ENCODE results near the gene SSR3. TPM values are rescaled to one million over a fixed set of nuclear protein-coding genes. Genes with fewer than 3 reads are reported as not detected.
"Not testable (repeated sequence)": the region's sequence is repeated elsewhere in the genome, so short reads cannot be mapped to it uniquely, and the experiment has no call there.

SSR3 gene
- 287 and 330 TPM in 2 replicates for total RNA-seq (2014; rRNA removed; shearing (Covaris generic))

DNA sequence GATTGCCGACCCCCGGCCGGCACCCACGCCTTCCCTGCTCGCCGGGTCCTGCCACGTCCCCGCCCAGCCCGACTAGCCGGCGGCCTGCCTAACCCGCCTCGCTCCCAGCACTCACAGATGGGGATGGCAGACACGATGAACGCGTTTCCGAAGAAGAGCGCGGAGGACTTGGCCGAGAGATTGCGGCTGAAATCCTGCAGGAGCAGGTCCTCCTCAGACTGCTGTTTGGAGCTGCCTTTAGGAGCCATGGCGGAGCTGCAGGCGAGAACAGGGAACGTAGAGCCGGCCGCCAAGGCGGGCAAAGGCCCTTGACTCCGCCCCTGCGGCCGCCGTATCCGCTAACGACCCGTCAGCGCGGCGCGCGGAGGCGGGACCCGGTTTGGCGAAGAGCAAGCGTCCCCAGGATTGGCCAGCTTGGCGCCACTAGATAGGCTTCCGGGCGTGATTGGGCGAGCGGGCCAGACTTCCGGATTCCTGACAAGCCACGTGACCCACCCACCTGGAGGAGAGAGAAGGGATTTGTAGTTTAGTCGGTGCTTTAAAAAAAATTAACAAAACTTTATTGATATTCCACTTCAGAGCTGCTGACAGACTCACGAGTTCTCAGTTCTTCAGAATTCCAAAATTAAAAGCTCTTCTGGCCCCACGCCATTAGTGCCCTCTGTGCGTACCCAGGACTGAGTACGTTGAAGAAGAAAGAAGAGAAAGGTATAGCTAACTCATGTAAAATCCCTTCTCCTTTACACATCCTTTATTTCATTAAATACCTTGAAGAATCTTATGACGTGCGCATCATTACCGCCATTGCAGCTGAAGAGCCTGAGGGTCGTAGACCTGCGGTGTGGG lies at the start of gene SSR3:
Gene SSR3 (minus strand): TSS at position 276 of the 846 bp plus-strand sequence. CDS start 28 bp downstream, at position 248.
- DNase-seq (ENCODE audit: low read depth): peak; percentile 99

DNA sequence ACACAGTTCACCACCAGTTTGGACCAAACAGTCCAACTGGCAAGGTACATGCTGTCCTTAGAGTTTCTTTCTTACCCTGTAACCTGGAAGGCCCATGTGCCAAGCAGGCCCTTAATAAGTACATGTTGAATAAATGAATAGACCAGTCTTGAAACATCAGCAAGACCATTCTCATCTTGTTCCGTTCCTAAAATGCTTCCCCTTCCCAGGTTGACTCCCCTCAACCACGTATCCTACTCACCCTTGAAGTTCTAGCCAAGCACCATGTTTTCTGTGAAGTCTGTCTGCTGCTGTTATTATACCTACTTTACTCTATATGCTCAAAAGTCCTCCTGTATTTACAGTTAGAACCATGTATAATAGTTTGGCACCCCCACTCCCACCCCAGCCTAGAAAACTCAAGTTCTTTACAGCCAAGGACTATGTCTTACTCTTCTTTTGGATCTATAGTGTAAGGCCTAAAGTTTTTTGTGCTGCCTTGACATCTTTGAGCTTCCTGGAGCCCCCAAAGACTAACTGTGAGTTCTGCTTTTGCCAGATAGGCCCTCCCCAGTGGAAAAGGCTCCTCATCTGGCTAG lies 49.2 kb upstream of the SSR3 start:
- no peak for DNase-seq (ENCODE audit: low read depth)

DNA sequence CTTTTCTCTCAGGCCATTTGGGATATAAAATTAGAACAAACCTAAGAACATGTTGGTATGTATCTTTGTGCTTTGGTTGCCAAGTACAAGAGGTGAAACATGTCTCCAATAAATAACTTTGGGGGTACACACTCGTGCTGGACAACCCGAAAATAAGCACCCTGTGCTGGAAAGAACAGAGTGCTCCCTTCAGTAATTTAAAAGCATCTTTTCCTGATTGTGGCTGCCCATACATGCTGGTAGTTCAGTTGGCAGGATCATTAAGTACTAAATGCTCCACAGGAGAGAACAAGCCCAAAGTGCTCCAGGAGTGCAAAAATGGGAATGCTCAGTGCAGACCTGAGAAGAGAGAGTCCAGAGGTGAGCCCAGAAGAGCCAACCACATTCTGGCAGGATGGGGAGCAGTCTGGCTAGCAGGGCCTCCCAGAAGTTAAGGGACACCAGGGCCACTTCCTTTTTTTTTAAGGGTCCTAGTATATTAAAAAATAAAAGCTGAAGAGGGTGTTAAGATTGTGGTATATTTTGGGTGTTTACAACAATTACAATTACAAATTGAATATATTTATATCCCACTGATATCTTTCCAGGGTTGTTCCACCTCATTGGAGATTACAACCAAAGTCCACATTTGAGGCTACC lies 48.6 kb upstream of the SSR3 start:
- DNase-seq (ENCODE audit: low read depth): no peak

DNA sequence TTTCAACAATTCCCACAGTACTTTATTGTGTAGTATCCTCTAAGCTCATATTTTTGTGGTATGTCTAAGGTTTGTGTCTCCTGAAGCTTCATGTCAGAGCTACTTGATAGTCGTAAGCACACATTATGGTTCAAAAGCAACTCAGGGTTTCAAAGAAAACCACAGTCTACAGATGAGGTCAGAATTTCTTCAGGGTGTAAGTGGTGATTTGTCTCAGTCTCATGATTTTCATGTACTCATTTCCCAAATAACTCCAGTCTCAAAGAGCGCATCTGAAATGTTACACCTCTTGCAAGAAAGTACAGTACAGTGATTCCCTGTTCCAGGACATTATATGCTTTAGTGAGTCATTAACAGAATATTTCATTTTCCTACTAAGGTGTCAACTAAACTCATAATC lies 47.5 kb upstream of the SSR3 start:
- DNase-seq (ENCODE audit: low read depth): no peak

DNA sequence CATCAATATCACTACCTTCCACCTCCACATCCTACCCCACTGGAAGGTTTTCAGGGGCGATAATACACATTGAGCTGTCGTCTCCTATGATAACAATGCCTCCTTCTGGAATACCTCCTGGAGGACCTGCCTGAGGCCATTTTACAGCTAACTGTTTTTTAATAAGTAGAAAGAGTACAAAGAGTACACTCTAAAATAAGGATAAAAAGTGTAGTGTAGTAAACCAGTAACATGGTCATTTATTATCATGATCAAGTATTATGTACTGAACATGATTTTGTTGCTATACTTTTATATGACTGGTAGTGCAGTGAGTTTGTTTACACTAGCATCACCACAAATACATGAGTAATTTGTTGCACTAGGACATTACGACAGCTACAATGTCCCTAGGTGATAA lies 46.6 kb upstream of the SSR3 start:
- DNase-seq (ENCODE audit: low read depth): no peak

DNA sequence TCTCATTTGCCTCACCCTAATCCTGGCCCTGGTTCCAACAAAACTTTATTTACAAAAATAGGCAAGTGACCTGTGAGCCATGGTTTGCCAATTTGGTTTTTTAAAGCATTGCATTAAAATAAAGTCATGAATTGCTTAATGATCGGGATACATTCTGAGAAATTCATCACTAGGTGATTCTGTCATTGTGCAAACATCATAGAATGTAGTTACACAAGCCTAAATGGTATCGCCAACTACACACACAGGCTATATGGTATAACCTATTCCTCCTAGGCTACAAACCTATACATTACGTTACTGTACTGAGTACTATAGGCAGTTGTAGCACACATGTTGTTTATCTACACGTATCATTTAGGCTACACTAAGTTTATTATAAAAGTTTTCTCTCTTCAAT lies 45.9 kb upstream of the SSR3 start:
- DNase-seq (ENCODE audit: low read depth): no peak

DNA sequence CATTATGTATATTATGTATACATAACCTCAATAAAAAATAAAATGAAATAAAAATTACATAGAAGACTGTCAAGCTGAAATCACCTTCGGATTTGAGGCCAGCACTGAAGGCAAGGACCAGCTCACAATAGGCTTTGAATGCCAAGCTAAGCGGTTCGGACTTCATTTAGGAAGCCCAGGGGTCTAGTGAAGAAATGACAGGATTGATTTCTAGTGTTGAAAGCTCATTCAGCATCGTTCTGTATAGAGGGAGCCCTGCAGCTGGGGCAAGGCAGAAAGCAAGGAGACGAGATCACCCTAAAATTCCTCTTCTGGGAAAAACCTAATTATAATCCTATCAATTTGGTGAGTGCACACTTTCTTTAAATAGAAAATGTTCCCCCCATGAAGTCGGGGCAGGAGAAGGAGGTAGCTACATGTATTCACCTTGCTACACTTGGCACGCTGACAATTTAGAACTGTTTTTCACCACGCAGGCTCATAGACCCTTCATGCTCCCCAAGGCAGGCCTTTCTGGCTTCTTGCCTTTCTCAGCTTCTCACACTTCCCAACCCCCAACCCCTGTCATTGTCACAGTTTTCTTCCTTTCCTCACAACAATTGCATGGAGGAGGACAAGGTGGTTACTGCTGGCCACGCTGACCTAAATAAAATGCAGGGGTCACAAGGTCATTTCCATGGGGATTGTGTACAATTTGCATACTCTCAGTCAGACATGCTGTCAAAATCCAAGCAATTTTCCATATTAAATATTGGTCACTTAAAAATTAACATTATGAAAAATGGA lies 44.4 kb upstream of the SSR3 start:
- DNase-seq (ENCODE audit: low read depth): no peak

DNA sequence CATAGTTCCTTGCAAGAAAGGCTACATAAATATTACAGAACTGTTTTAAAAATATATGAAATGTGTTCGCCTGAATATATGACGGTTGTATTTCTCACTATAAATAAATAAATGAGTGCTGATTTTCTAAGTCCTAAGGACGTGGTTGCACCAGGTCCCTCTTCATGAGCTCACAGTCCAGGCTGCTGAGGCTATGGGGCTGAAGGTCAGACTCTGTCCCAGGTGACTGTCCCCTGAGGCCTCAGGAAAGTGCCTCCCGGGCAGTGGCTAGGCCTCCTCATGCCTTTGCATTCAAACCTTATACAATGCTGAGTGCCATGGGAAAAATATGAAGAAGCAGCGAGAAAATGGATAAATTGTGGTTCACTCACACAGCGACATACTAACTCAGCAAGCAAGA lies 43.5 kb upstream of the SSR3 start:
- DNase-seq (ENCODE audit: low read depth): no peak

DNA sequence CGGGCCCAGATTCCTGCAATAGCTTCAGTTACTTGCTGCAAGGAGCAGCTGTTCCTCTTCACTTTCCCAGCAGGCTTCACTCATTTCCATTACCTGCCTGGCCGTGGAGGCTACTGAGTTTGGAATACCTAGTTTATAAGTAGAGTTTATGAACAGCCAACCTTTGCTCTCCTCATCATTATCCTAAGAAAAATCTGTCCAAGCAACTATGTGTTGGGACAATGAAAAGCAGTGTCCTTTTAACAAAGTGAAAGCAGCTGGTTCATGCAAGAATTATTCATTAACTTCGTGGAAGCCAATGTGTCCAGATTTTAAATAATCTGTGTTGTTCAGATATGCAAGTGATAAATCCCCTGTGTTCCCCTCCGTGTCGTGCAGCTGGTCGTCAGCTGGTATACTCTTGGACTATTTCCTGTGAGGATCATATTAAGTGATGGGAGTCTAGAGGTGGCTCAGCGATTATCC lies 39.3 kb upstream of the SSR3 start:
- DNase-seq (ENCODE audit: low read depth): no peak

DNA sequence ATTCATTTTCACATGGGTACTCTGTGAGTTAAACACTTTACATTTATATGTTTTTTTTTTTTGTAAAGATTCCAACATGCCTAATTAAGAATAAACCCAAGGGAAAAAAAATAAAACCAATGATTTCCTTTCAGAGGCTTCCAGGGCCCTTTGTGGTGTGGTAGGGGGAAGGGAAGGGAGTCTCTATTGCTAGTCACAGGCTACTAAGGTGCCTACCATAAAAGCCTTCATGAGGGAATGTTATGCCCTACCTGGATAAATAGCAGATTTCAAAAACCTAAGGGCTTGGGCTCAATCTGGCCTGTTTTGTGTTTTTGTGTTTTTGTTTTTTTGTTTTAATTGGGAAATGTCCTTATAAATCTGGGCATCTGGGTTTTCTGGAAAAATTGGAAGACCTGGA lies 38.9 kb upstream of the SSR3 start:
- DNase-seq (ENCODE audit: low read depth): no peak

DNA sequence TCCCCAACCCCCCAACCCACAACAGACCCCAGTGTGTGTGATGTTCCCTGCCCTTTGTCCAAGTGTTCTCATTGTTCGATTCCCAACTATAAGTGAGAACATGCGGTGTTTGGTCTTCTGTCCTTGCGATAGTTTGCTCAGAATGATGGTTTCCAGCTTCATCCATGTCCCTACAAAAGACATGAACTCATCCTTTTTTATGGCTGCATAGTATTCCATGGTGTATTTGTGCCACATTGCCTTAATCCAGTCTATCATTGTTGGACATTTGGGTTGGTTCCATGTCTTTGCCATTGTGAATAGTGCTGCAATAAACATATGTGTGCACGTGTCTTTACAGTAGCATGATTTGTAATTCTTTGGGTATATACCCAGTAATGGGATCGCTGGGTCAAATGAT lies 34.9 kb upstream of the SSR3 start:
- not testable (repeated sequence) for DNase-seq (ENCODE audit: low read depth)

DNA sequence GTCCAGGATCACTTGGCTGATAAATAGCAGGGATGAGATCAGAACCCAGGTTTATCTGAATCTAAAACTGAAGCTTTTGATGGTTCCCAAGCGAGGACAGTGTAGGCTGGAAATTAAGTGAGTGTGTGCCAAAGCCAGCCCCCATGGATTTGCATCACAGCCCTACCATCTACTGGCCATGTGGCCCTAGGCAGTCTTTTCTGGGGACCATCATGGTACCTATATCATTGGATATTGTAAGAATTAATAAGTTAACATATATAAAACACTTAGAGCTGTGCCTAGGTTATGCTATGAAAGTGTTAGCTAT lies 32.8 kb upstream of the SSR3 start:
- DNase-seq (ENCODE audit: low read depth): no peak

DNA sequence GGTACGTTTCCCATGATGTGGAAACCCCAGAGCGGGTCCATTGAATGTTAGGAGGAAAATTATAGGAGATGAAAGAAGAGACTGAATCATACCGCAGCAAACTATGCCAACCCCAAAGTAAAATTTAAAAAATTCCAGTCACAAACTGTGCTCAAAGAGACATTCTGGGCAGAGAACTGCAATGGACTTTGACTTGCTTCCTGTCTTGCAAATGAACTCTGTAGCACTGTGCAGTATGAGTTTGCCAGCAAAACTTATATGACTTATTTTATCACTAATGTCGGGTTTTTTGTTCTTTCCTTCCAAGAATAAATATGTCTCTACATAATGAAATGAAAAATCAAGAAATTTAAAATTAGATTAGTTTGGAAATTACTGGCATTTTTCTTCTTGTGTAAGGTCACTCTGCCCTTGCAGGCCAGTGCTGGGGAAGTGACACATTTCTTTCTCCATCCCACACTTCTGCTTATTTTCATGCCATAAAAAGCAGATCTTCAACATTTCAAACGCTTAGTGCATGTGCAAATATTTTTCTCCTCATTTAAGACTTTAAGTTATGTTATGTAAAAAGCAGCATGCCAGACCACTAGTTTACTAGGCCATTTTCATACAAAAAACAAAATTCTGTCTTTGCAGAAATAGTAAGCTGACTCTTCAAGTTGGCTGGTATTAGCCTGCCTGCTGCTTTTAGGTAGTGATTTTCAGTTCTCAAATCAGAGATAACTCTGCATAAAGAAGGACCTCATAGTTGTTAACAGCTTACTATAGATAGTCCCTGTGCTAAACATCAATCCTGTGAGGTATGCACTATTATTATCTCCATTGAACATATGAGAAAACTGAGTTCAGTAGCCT lies 32.2 kb upstream of the SSR3 start:
- DNase-seq (ENCODE audit: low read depth): no peak

DNA sequence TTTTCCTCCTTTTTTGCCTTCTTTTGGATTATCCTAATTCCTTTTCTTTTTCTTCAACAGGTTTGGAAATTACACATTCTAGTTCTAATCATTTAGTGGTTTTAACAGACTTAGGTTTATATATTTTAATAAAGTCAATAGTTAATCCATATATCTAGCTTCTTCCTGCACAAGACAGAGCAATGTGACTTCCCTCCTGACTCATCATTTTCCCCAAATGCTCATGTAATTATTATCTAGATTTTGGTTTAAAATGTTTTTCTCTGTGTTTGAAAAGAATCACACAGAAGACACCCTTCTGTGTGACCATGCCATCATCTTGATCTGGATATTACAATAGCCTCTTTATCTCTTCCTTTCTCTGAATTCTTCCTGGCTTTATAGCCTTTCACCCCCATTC lies 28.6 kb upstream of the SSR3 start:
- no peak for DNase-seq (ENCODE audit: low read depth)

DNA sequence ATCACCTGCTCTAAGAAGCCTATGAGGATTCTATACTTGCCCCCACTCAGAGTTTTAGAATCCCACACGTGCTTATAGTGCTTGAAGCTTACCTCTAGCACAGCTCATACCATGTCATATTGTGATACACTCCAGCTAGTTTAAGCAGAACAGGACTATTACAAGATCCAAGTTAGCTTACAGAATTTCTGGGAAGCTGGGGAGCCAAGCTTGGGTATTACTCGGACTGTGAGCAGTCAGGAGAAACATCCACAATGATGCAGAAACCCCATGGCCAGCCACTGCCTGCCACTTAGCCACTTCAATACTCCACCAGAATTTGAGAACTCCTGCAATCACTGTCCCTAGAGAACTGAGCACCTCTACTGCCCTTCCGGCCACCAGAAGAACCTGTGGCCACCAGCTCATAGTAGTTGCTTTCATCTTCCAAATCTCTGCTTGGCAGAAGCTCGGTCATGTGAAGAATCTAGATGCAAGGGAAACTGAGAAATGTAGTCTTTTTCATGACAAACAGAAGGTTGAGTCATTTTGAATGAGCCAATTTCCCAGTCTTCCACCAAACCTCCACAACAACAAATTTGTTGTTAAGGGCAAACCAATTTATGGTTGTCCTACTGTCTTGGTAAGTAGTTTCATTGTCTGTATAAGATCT lies 27.7 kb upstream of the SSR3 start:
- DNase-seq (ENCODE audit: low read depth): no peak

DNA sequence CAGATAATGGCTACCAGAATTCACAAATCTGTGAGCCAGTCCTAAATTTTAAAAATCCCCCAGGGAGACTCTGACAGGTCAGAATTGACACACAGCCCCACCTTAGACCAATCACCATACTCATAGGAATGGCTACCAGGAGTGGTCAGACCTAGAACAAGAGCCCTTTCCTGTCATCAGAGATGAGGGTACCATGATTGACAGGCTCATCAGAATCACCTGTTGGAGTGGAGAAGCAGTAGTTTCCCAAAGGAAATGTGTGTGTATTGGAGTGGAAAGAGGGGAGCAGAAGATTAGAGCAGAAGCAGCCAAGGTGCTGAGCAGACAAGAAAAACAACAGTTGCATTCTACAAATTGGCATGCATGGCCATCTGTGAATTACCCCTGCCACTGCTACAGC lies 27.0 kb upstream of the SSR3 start:
- DNase-seq (ENCODE audit: low read depth): no peak

DNA sequence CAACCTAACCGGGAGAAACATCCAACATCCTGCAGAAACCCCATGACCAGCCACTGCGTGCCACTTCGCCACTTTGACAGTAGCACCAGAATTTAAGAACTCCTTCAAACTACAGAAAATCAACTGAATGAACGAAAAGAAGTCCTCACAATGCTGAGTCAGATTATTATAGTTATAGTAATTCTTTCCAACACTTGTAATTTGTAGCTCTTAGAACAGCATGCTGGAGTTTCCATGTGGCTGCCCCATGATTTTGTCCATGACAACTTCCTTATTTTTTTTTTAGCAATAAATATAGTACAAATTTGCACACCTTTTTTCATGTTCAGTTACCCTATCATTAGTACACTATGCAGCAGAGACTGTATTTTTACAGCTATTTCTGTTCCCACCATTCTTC lies 26.1 kb upstream of the SSR3 start:
- no peak for DNase-seq (ENCODE audit: low read depth)

DNA sequence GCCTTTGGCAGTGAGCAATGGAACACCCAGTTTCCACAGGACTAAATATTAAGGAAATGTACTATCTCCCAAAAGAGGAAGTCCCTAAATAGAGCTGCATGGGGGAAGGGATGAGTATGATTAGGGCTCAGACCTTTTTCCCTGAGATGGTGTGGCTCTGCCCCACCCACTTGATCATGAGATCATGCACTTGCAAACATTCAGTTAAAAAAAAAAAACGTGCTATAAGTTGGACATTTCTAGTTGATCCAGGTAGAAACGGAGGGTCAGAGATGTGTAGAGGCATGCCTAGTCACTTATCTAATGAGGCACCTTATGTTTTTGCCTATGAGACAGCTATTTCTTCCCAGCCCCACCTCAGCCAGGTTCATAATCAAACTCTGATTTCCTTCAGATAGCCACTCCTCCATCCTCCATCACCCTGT lies 24.5 kb upstream of the SSR3 start:
- DNase-seq (ENCODE audit: low read depth): no peak

DNA sequence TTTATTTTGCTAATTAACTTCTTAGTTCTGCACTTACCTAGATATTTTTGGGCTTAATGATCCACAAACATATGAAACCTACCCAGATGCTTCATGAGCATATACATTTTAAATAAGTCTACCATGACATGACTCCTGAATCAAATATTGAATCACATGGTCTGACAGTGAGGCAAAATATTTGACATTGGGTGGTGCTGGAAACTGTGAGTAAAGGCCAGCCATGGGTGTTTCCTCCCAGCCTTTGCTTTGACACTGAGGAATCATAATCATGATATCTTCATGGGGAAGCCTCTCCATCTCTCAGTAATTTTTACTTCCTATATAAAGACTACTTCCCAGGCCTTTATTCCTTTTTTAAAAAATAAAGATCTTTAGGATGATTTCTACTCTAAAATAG lies 22.8 kb upstream of the SSR3 start:
- no peak for DNase-seq (ENCODE audit: low read depth)

DNA sequence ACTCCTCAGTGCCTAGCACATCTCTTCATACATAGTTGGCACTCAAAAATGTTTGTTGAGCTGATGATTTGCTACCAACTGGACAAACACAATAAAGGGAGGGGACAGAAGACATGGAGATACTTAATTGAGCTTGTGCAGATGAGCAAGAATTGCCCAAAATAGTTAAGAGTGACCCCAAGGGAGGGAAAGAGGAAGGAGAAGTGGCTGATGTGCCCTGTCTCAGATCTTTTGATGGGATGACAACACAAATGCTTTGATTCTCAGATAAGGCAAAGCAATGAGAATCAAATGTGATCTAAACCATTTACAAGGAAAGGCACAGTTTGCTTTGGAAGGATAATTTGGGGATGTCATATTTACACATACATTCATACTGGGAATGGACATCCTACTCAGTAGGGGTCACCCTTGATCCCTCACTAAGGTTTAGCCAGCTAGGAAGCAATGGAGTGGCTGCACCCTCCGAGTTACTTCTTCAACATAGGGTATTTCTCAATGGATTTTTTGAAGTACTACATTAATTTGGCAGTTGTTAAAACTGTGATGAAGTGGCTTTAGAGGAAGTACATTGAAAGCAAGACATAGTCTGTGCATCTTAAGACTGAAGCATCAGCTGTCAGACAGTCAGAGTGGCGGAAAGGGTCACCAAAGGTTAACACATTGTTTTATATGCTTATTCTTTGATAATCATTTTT lies 21.9 kb upstream of the SSR3 start:
- DNase-seq (ENCODE audit: low read depth): peak; percentile 16

Data from RPMI7951 (cell line).